ENCODE measurements around the gene KREMEN1. TPM values are rescaled to one million over a fixed set of nuclear protein-coding genes. Genes with fewer than 3 reads are reported as not detected.

KREMEN1 gene
- total RNA-seq, 1 donor from 2014 or later: 20.5 TPM

GRCh38 chr22:29156507-29156906 is 83.7 kb downstream of the KREMEN1 start:
- peak; percentile 49 for DNase-seq
- TF ChIP-seq CTCF (IDR thresholded peaks at IDR 0.05; ENCODE audit: partially characterized antibody, unreplicated experiment): no peak
- Mint-ChIP-seq H3K4me1 (ENCODE audit: low read depth, unreplicated experiment) (peaks cover 9% of the 10 kb centered on the region), H3K9me3 (ENCODE audit: unreplicated experiment) (no peaks in the 10 kb centered on the region), H3K27ac (ENCODE audit: unreplicated experiment) (no peak overlapping the region), H3K27me3 (ENCODE audit: unreplicated experiment) (no peaks in the 10 kb centered on the region), H3K36me3 (ENCODE audit: unreplicated experiment) (no peaks in the 10 kb centered on the region), H3K4me3 (ENCODE audit: unreplicated experiment) (no peak overlapping the region)

- Mint-ChIP-seq H3K27ac (ENCODE audit: unreplicated experiment) (no peak overlapping the region), H3K36me3 (ENCODE audit: unreplicated experiment) (no peaks in the 10 kb centered on the region), H3K27me3 (ENCODE audit: unreplicated experiment) (no peaks in the 10 kb centered on the region), H3K4me3 (ENCODE audit: unreplicated experiment) (no peak overlapping the region), H3K9me3 (ENCODE audit: unreplicated experiment) (peaks cover 2% of the 10 kb centered on the region), H3K4me1 (ENCODE audit: low read depth, unreplicated experiment) (peaks cover 3% of the 10 kb centered on the region)
- no peak for DNase-seq
- TF ChIP-seq CTCF (IDR thresholded peaks at IDR 0.05; ENCODE audit: partially characterized antibody, unreplicated experiment): no peak
Measured at GRCh38 chr22:29157759-29158535, 85.1 kb downstream of the KREMEN1 start.

- peaks cover 2% of the 10 kb centered on the region for H3K9me3 Mint-ChIP-seq (ENCODE audit: unreplicated experiment)
- no peak overlapping the region for H3K4me3 Mint-ChIP-seq (ENCODE audit: unreplicated experiment)
- H3K27ac Mint-ChIP-seq (ENCODE audit: unreplicated experiment): no peak overlapping the region
- DNase-seq: no peak
- TF ChIP-seq CTCF (IDR thresholded peaks at IDR 0.05; ENCODE audit: partially characterized antibody, unreplicated experiment): no peak
- H3K27me3 Mint-ChIP-seq (ENCODE audit: unreplicated experiment): no peaks in the 10 kb centered on the region
- peaks cover 3% of the 10 kb centered on the region for H3K4me1 Mint-ChIP-seq (ENCODE audit: low read depth, unreplicated experiment)
- no peaks in the 10 kb centered on the region for H3K36me3 Mint-ChIP-seq (ENCODE audit: unreplicated experiment)
Measured at GRCh38 chr22:29158546-29158945, 85.7 kb downstream of the KREMEN1 start.

- no peak for DNase-seq
- H3K4me1 Mint-ChIP-seq (ENCODE audit: low read depth, unreplicated experiment): no peaks in the 10 kb centered on the region
- no peak overlapping the region for H3K4me3 Mint-ChIP-seq (ENCODE audit: unreplicated experiment)
- TF ChIP-seq CTCF (IDR thresholded peaks at IDR 0.05; ENCODE audit: partially characterized antibody, unreplicated experiment): no peak
- peaks cover 6% of the 10 kb centered on the region for H3K27me3 Mint-ChIP-seq (ENCODE audit: unreplicated experiment)
- H3K36me3 Mint-ChIP-seq (ENCODE audit: unreplicated experiment): no peaks in the 10 kb centered on the region
- H3K27ac Mint-ChIP-seq (ENCODE audit: unreplicated experiment): no peak overlapping the region
- peaks cover 6% of the 10 kb centered on the region for H3K9me3 Mint-ChIP-seq (ENCODE audit: unreplicated experiment)
Measured at GRCh38 chr22:29163808-29164207, 91.0 kb downstream of the KREMEN1 start.

- DNase-seq: no peak
- H3K27ac Mint-ChIP-seq (ENCODE audit: unreplicated experiment): no peak overlapping the region
- H3K4me3 Mint-ChIP-seq (ENCODE audit: unreplicated experiment): no peak overlapping the region
- H3K36me3 Mint-ChIP-seq (ENCODE audit: unreplicated experiment): no peaks in the 10 kb centered on the region
- peaks cover 8% of the 10 kb centered on the region for H3K9me3 Mint-ChIP-seq (ENCODE audit: unreplicated experiment)
- H3K4me1 Mint-ChIP-seq (ENCODE audit: low read depth, unreplicated experiment): no peaks in the 10 kb centered on the region
- TF ChIP-seq CTCF (IDR thresholded peaks at IDR 0.05; ENCODE audit: partially characterized antibody, unreplicated experiment): no peak
- peaks cover 6% of the 10 kb centered on the region for H3K27me3 Mint-ChIP-seq (ENCODE audit: unreplicated experiment)
Measured at GRCh38 chr22:29165321-29166060, 92.7 kb downstream of the KREMEN1 start.
